MCF 10A (cell line): Measurements from ENCODE around the gene PNPLA7. TPM values are rescaled to one million over a fixed set of nuclear protein-coding genes. Genes with fewer than 3 reads are reported as not detected.

Experiments
- BruUV-seq: library from RNA; stranded (reverse); fragments of 400-500 nt; replicated peaks from 2 replicates; lab custom pipeline; 2021; lab: Mats Ljungman, UMichigan
- CTCF ChIA-PET: fragments of 300-600 bp; sonication (Branson Sonifier 250); formaldehyde crosslinking; extraction: SDS; loops from one replicate; lab custom pipeline; 2021; ENCODE audit warnings: antibody characterized with exemption, inconsistent platforms; lab: Yijun Ruan, JAX
- POLR2A ChIA-PET: fragments of 300-600, 350-650 bp; sonication (Branson Sonifier 250); formaldehyde crosslinking; extraction: SDS; loops from one replicate; lab custom pipeline; 2020; ENCODE audit warnings: antibody characterized with exemption, inconsistent platforms; lab: Yijun Ruan, JAX
- DNase-seq: peaks from one replicate; pipeline ENCODE4 v3.0.0-alpha.2; 2018; ENCODE audit not compliant: unreplicated experiment
- H3K27ac Mint-ChIP-seq: one replicate; pipeline ENCODE4 v1.8.0; 2022; ENCODE audit warnings: mild to moderate bottlenecking, low read depth, mixed read lengths; ENCODE audit not compliant: unreplicated experiment
- H3K27me3 Mint-ChIP-seq: one replicate; pipeline ENCODE4 v1.8.0; 2022; ENCODE audit warnings: mixed read lengths; ENCODE audit not compliant: insufficient read depth, unreplicated experiment
- H3K36me3 Mint-ChIP-seq: one replicate; pipeline ENCODE4 v1.8.0; 2022; ENCODE audit warnings: mild to moderate bottlenecking, moderate library complexity, mixed read lengths; ENCODE audit not compliant: insufficient read depth, unreplicated experiment
- H3K4me1 Mint-ChIP-seq: one replicate; pipeline ENCODE4 v1.8.0; 2022; ENCODE audit warnings: mixed read lengths; ENCODE audit not compliant: insufficient read depth, unreplicated experiment
- H3K4me3 Mint-ChIP-seq: one replicate; pipeline ENCODE4 v1.8.0; 2022; ENCODE audit warnings: mild to moderate bottlenecking, moderate library complexity, mixed read lengths; ENCODE audit not compliant: unreplicated experiment
- H3K9me3 Mint-ChIP-seq: one replicate; pipeline ENCODE4 v1.8.0; 2022; ENCODE audit warnings: mixed read lengths; ENCODE audit not compliant: unreplicated experiment
- intact Hi-C: fragments of 100-400 bp; cut with micrococcal nuclease; formaldehyde crosslinking; loops from 2 replicates; pipeline ENCODE4 v1.14.1; 2022
- total RNA-seq: library from RNA; stranded (reverse); gene quantifications from 2 replicates; pipeline ENCODE4 v1.2.3, GENCODE V29; 2022
- TF ChIP-seq, protein P1 (sequence below): fragments of 200-600 bp; IDR thresholded peaks from one replicate; pipeline ENCODE4 v1.8.0; 2022; ENCODE audit warnings: antibody characterized with exemption, mild to moderate bottlenecking; ENCODE audit not compliant: unreplicated experiment

The PNPLA7 gene
- total RNA-seq, 1 experiment from 2014 or later: 0.86 TPM

DNA sequence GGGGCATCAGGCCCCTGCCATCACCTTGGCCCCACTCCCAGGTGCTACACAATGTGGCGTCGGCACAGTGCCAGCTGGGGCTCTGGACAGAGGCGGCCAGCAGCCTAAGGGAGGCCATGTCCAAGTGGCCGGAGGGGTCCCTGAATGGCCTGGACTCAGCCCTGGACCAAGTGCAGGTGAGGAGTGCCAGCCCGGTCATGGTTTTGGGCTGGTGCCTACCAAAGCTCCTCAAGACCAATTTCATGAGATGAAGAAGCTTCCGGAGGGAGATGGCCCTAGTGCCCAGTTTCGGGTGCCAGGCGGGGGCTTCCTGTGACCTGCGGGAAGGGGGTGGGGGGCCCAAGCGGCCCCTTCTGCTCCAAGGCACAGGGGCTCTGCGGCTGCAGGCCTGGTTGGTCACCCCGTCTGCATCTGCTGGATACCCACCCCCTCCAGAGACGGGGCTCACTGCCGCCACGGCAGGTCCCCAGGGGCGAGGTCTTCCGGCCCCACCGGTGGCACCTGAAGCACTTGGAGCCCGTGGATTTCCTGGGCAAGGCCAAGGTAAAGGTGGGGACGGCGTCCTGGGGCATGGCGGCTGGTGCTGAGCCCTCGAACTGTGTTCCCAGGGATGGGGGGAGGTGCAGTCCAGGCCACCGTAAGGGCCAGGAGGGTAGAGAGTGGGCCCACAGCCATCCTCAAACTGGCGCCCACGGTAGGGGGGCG is 121.2 kb downstream of the PNPLA7 start:
- H3K4me1 Mint-ChIP-seq: peaks cover 9% of the 10 kb centered on the region
- CTCF ChIA-PET: interaction anchor here (0.6 kb wide), 2 partner anchors 15 to 55 kb away, joined by 3 to 4 read pairs; no protein-coding TSS in a partner anchor
- POLR2A ChIA-PET: interaction anchor here (1.0 to 1.1 kb wide), 2 partner anchors 16 to 17 kb away, joined by 3 to 5 read pairs; no protein-coding TSS in a partner anchor
- intact Hi-C loops: no loop called here
- H3K9me3 Mint-ChIP-seq: no peaks in the 10 kb centered on the region
- DNase-seq: no peak
- no TSS peak for BruUV-seq
- no peak overlapping the region for H3K4me3 Mint-ChIP-seq
- no peaks in the 10 kb centered on the region for H3K36me3 Mint-ChIP-seq
- H3K27me3 Mint-ChIP-seq: no peaks in the 10 kb centered on the region
- H3K27ac Mint-ChIP-seq: no peak overlapping the region
- TF ChIP-seq, protein P1, sequence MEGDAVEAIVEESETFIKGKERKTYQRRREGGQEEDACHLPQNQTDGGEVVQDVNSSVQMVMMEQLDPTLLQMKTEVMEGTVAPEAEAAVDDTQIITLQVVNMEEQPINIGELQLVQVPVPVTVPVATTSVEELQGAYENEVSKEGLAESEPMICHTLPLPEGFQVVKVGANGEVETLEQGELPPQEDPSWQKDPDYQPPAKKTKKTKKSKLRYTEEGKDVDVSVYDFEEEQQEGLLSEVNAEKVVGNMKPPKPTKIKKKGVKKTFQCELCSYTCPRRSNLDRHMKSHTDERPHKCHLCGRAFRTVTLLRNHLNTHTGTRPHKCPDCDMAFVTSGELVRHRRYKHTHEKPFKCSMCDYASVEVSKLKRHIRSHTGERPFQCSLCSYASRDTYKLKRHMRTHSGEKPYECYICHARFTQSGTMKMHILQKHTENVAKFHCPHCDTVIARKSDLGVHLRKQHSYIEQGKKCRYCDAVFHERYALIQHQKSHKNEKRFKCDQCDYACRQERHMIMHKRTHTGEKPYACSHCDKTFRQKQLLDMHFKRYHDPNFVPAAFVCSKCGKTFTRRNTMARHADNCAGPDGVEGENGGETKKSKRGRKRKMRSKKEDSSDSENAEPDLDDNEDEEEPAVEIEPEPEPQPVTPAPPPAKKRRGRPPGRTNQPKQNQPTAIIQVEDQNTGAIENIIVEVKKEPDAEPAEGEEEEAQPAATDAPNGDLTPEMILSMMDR: no peak

DNA sequence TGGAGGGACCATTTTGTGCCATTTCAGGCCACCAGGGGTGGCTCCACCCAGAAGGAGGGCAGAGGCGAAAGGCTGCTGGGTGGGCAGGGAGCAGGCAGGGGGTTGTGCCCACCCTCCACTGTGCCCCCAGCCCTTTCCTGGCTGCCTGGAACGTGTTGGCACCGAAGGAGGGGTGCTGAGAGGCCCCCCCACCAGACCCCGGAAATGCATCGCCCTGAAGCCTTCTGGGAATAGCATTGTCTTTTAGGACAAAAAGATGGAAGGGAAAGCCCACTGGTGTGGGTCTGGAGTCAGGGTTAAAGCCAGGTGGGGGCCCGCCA is 121.9 kb downstream of the PNPLA7 start:
- Mint-ChIP-seq H3K4me3 (no peak overlapping the region), H3K9me3 (no peaks in the 10 kb centered on the region), H3K27ac (no peak overlapping the region), H3K36me3 (no peaks in the 10 kb centered on the region), H3K27me3 (no peaks in the 10 kb centered on the region), H3K4me1 (peaks cover 9% of the 10 kb centered on the region)
- intact Hi-C loops: no loop called here
- POLR2A ChIA-PET: interaction anchor here (1.1 kb wide), 1 partner anchor 17 kb away, joined by 5 read pairs; no protein-coding TSS in a partner anchor
- DNase-seq: no peak
- TF ChIP-seq, protein P1: no peak
- BruUV-seq: no TSS peak
- CTCF ChIA-PET: no interaction called here

DNA sequence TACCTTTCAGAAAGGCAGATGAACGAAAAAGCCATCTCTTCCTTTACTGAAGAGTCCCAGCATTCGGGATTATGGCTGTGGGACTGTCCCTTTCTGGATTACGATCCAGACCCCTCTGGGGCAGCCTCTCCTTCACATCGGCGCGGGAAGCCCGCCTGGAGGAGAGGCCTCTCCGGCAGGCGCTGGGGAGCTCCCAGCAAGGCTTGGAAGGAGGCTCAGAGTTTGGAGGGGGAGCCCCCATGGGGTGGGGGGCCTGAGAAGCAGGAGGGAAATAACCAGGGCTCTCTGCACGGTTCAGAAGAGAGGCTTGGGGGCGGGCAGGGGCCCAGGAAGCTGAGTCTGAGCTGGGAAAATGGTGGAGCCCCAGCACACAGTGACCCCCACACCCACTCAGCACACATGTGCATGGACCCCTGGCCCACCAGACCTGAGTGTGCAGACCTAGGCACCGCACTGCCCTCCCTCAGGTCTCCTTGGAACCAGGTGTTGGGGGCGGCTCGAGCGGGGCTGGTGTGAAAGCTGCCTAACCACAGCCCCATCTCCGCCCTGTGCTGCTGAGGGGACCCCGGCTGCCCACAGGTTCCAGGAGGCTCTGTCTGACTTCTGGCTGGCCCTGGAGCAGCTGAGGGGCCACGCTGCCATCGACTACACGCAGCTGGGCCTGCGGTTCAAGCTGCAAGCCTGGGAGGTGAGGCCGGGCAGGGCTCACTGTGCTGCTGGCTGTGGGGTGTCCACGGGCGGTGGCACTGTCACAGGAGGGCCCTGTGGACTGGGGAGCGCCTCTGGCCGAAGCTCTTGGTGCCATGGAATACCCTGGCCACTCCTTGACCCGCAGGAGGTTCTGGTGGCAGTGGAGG is 122.5 kb downstream of the PNPLA7 start:
- no TSS peak for BruUV-seq
- ChIA-PET CTCF (no interaction called here), POLR2A (interaction anchor here (0.9 to 1.1 kb wide), 2 partner anchors 15 to 18 kb away, joined by 3 to 5 read pairs; no protein-coding TSS in a partner anchor)
- H3K27ac Mint-ChIP-seq: no peak overlapping the region
- H3K4me3 Mint-ChIP-seq: no peak overlapping the region
- H3K36me3 Mint-ChIP-seq: no peaks in the 10 kb centered on the region
- intact Hi-C loops: no loop called here
- H3K27me3 Mint-ChIP-seq: no peaks in the 10 kb centered on the region
- H3K4me1 Mint-ChIP-seq: peaks cover 9% of the 10 kb centered on the region
- DNase-seq: no peak
- no peaks in the 10 kb centered on the region for H3K9me3 Mint-ChIP-seq
- TF ChIP-seq, protein P1: no peak
